ENCODE results near the gene PHKA1.
A peak's percentile ranks its signal among the peaks of the same experiment; 100 is the strongest.
"Not testable (repeated sequence)": the region's sequence is repeated elsewhere in the genome, so short reads cannot be mapped to it uniquely, and the experiment has no call there.

Gene PHKA1

DNA sequence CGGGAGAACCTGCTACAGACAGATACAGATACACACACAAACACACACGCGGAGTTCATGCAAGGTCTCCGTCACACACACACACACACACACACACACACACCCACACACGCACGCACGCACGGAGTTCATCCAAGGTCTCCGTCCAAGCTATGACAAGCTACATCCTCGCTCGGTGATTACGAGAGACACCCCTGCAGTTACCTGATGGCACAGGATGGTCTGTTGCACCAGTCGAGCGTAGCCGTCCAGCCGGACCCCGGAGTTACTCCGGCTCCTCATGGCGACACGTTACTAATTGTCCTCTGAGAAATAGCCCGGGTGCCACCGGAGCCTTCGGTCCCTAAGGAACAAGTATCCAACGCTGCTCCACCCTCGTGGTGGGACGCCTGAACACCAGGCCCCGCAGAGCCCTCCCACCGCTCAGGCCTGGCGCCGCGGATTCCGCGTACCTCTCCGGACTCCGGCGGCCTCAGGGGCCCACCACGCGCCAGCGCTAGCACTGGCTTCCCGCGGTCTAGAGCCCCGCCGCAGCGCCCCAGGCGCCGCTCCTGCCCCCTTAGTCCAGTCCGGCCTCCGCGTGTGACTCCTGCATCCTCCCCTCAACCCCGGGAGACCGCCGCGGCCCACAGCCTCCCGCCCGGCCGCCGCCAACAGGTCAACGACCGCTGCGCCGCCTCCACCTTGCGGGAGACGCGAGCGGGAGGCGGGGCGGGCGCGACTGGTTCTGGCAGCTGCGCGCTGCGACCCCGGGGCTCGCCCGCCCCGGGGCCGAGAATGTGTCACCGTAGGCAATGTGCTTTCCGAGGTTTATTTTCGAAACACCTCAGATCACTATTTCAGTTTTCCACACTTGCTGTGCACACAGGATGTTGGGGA, at the start of gene PHKA1:
TSS of gene PHKA1 (minus strand) at position 708 of the 879 bp plus-strand sequence. CDS start at position 282, 426 bp downstream.
- peak in 1 of 3 donors; percentile 30 for DNase-seq (ENCODE audit: low read depth in 3 of 3, low spot score in 1 of 3)

DNA sequence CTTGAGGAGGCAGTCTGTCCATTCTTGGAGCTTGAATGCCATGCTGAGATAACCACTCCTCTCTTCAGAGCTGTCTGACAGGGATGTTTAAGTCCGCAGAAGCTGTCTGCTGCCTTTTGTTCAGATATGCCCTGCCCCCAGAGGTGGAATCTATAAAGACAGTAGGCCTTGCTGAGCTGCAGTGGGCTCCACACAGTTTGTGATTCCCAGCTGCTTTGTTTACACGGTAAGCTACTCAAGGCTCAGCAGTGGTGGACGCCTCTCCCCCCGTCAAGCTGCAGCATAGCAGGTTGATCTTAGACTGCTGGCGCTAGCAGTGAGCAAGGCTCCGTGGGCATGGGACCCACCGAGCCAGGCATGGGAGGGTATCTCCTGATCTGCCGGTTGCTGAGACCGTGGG, 46.3 kb upstream of the PHKA1 start:
- DNase-seq (ENCODE audit: low read depth in 3 of 3, low spot score in 1 of 3) = not testable (repeated sequence)

DNA sequence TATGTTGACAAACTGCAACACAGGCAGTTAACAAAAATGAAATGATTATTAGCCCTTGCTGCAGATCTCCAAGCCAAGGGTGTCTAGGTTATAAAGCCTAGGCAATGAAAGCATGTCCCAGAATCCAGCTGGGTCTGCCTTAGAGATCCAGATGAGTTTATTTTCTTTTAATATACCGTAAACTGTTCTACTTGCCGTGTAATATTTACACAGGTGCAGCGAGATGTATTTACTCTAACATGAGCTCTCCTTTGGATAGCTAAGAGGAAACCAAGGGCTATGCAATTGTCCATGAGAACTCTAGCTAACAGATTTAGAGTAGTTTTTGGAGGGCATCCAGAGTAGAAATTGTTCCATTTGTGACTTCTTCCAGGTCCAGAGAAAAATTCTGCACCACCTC, 34.4 kb upstream of the PHKA1 start:
- not testable (repeated sequence) for DNase-seq (ENCODE audit: low read depth in 3 of 3, low spot score in 1 of 3)

DNA sequence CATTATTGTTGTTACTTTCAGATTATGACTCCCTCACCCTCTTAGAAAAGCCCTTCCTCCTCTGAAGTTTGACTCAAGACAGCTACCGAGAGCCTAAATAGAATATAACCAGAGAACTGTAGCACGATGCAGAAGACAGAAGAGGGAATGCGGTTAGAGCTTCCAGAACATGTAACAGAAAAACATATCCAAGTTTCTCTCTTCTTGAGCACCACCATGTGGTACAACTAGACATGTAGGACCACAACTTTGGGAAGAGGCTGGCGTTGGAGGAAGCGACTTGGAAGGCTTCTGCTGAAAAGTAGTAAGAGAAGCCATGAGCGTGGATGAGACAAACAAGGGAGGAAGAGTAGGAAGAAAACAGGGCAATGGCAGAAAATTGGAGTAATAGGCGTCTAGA, 31.4 kb upstream of the PHKA1 start:
- not testable (repeated sequence) for DNase-seq (ENCODE audit: low read depth in 3 of 3, low spot score in 1 of 3)

DNA sequence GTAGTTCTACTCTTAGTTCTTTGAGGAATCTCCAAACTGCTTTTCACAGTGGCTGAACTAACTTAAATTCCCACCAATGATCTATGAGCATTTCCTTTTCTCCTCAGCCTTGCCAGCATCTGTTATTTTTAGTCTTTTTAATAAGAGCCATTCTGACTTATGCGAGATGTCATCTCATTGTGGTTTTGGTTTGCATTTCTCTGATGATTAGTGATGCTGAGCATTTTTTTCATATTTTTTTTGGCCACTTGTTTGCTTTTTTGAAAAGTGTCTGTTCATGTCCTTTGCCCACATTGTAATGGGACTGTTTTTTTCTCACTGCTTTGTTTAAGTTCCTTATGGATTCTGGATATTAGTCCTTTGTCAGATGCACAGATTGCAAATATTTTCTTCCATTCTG, 21.5 kb upstream of the PHKA1 start:
- DNase-seq (ENCODE audit: low read depth in 3 of 3, low spot score in 1 of 3) = no peak

DNA sequence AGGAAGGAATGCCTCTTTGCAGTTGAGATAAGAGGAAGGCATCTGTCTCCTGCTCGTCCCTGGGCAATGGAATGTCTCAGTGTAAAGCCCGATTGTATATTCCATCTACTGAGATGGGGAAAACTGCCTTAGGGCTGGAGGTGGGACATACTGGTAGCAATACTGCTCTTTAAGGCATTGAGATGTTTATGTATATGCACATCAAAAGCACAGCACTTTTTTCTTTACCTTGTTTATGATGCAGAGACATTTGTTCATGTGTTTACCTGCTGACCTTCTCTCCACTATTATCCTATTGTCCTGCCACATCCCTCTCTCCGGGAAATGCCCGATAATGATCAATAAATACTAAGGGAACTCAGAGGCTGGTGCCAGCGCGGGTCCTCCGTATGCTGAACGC, 19.5 kb upstream of the PHKA1 start:
- DNase-seq (ENCODE audit: low read depth in 3 of 3, low spot score in 1 of 3) = not testable (repeated sequence)

DNA sequence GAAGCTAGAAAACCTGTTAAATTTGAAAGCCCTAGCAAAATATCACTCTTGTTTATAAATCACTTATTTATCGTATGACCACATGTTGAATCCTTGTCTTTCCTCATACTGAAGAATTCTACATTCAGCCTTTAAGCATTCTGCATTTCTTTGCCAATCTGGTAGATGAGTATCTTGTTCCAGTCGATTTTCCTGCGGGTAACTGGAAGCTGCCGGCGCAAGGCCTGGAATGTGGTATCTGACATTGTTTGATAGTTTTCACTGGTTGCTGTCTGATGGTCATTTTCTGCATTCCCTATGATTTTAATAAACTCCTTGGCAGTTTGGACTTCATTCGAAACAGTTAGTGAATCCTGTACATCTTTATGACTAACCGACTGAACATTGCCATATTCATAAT, 13.7 kb upstream of the PHKA1 start:
- no peak for DNase-seq (ENCODE audit: low read depth in 3 of 3, low spot score in 1 of 3)

DNA sequence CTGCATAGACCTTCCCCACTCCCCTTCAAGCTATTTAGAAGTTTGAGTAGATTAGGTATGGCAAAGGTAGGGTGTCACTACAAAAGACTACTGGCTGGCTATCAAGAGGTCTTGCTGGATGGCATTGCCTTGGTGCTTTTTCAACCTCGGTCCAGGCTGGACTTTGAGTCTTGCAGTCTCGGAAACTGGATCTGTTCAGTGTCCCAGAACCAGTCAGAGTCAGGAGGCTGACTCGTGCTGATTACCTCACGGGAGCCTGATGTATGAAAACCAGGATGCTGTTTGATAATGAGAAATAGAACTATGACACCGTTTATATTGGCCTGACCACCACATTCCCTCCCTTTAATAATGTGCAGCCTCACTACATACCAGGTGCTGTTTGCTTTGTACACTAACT, 2.7 kb upstream of the PHKA1 start:
- no peak for DNase-seq (ENCODE audit: low read depth in 3 of 3, low spot score in 1 of 3)

DNA sequence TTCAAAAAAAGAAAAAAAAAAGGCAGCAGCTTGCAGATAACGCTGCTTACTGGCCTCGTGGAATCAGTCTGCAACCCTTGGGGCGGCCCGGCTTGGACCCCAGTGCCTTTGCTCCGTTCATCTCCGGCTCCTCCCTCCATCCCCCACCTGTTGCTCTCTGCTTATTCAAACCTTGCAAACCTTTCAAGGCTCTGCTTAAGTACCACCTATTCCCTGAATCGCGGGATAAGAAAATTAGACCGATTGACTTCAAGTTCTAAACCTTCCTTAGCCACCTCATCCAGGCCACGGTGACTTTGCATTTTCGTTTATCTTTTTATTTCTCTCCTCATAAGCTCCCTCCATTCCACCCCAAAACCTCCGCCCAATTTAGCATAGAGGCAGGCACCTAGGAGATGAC, 1.4 kb upstream of the PHKA1 start:
- DNase-seq (ENCODE audit: low read depth in 3 of 3, low spot score in 1 of 3) = no peak

DNA sequence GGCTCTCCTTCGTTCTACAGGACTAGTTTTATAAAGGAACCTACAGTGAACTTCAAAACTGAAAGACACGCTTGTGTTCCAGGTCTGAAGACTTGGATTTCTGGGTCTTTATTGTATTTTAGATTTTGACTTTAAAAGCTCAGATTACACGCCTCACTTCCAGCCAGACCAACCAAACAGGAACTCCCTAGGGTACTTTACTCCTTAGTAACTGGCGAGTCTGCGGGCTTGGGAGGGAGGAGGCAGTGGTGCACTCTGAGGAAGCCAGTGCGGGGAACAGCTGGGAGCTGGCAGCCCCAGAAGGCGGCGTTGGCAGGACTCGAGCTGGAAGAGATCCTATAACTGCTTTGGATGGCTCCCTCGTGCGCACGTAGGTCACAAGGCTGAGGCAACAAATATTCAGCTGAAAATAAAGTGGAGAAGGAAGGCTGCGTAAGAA, 391 bp upstream of the PHKA1 start:
- no peak for DNase-seq (ENCODE audit: low read depth in 3 of 3, low spot score in 1 of 3)

DNA sequence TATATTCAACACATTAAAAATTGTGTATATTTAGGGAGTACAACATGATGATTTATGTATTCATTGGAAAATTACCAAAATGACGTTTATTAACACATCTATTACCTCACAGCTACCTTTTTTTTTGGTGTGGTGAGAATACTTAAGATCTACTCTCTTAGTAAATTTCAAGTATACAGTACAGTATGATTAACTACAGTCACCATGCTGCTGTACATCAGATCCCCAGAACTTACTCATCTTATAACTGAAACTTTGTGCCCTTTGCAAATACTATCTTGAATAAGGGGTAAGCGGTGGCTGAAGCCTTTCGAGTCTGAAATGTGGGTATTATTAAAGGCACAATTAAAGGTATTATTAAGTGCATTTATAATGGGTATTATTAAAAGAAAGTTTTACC, 976 bp downstream of the PHKA1 start:
- DNase-seq (ENCODE audit: low read depth in 3 of 3, low spot score in 1 of 3) = no peak

DNA sequence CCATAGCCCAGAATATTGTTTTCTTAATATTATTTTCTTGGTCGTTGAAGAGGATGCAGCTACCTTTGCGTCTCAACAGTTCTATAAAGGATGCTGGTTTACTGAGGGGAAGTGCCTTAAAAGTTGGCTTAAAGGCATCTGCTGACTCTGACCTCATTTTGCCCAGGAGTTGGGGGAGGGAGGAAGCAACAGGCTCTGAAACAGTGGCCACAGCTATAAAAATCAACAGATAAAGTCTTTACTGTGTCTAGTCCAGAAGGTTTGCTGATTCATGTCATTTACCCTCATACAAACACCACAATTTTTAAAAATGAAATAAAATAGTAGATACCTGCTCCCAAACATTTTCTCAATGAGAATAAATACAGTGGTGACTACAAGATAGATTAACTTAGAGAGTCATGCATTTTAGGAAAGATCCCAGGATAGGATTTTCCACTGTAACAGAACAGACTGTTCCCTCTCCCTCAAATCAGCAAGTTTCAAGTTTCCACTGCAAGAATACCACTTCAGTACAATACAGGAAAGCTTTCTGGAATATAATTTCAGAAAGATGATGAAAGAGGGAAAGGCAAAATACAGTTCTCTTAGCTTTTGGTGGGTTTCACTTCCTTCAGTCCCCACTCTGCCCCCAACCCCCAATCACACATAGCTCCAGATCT, 1.9 kb downstream of the PHKA1 start:
- no peak for DNase-seq (ENCODE audit: low read depth in 3 of 3, low spot score in 1 of 3)

DNA sequence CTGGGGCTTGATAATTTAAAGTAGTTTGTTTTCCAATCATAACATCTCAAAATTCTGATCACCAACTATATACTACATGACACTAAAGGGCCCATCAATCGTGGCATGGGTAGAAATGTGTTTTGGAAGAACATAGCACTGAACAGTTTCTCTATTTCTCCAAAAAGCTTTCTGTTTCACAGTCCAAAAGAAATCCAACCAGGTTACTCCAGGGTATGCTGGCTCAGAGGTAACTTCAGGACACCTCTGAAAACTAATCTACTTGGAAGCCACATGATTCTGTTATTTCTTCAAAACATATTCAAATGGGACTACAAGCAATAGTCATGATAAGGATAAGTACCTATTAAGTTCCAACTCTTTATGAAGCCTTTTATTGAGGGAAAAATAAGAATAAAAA, 8.3 kb downstream of the PHKA1 start:
- no peak for DNase-seq (ENCODE audit: low read depth in 3 of 3, low spot score in 1 of 3)

DNA sequence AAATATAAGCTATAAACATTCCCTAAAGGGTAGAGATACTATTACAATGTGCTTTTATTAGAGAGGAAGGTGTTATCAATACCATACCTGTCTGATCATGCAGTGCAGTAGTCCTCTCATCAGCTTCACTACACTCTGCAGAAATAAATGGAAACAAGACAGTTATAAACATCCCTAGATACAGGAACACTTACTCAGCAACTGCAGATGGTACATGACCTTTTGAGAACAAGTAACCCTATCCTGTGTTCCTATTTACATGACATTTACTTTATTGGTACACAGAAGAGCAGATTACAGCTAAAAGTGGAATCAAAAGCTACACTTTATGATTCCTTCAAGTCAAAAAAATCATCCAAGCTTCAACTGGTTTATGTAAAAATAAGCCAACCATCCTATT, 9.0 kb downstream of the PHKA1 start:
- no peak for DNase-seq (ENCODE audit: low read depth in 3 of 3, low spot score in 1 of 3)

DNA sequence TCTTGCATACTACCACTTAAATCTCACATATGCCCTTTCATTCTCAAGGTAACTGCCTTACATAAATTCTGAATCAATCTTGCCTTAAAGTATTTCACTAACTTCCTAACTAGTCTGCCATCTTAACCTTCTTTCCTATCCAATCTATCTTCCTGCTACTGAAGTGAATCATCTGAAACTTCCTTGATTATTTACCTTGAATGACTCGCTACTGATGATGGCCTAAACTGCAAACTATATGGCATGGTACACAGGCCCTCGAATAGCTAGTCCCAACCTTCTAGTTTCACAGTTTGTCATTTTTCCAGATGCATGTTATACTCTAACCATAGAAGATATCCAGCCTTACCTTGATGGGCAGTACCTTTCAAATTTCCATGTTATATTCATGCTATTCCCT, 19.9 kb downstream of the PHKA1 start:
- no peak for DNase-seq (ENCODE audit: low read depth in 3 of 3, low spot score in 1 of 3)

DNA sequence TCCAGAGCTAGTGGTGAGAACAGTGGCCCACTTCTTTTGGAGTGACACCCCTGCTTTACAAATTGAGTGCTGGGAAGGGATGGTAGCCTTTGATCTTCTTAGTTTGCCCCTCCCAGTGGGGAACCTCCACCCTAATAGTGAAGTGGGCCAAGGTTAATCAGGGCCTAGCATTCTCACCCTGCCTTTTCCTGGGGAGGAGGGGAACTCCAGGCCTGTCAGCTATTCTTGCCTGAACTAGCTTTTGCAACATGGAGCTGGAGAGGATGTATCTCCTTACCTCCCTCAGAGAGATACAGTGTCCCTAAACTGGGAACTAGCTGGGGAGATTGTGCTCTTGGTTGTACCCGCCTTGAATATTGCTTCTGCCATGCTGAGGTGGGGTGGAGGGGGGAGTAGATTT, 20.6 kb downstream of the PHKA1 start:
- DNase-seq (ENCODE audit: low read depth in 3 of 3, low spot score in 1 of 3) = no peak

DNA sequence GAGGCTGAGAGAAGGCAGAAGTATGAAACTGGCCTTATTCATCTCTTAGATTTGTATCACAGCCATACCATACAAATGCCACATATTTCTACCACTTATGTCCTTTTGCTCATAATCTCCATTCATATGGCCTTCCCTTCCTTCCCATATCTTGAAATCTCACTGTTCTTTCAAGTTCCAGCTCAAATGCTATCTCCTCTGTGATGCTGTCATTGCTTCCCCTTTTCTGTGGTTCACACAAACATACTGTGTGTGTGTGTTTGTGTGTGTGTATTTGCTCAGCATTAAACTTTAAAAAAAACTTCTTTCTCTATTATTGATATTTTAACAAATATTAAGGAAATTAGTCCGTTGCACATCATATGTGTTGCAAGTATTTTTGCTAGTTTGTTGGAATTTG, 26.7 kb downstream of the PHKA1 start:
- no peak for DNase-seq (ENCODE audit: low read depth in 3 of 3, low spot score in 1 of 3)

DNA sequence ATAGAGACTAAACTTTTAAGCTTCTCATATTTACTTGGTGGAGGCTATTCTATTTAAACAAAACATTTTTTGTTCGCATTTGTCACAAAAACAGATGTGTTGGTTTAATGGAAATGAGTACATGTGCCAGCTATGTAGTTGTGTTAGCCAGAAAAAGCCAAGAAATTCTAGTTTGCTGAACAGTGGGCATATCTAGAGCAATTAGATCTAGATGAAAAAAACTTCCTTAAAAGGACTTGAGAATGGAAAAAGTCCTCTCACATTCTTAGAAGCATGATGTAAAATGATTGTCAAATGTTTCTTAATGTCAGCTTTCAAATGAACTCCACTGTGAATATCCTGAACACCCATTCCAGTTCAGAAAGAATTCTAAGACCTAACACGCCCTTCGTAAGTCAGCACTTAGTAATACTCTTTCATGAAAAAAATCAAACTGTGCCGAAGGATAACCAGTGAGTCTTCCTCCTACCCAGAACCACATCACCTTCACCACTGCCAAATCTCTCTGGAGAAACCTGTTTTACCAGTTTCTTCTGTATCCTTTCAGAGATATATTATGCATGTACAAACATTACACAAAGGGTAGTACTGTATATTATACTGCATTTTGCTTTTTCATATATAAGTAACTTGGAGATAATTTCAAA, 28.2 kb downstream of the PHKA1 start:
- no peak for DNase-seq (ENCODE audit: low read depth in 3 of 3, low spot score in 1 of 3)

DNA sequence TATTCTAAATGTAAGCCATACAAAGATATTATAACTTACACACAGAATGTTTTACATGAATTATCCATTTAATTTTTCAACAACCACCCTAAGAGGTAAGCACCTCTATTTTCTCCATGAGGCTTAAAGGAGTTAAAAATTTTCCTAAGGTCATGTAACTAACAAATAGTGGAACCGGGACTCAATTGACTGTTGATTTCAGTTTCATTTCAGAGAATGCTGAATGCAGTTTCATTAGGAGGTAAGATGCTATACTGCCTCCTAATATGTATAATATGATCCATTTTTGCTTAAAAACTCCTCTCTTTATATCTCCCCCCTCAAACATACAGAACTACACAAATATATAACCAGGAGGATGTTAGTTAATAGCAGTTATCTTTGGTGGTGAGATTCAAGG, 29.1 kb downstream of the PHKA1 start:
- no peak for DNase-seq (ENCODE audit: low read depth in 3 of 3, low spot score in 1 of 3)

DNA sequence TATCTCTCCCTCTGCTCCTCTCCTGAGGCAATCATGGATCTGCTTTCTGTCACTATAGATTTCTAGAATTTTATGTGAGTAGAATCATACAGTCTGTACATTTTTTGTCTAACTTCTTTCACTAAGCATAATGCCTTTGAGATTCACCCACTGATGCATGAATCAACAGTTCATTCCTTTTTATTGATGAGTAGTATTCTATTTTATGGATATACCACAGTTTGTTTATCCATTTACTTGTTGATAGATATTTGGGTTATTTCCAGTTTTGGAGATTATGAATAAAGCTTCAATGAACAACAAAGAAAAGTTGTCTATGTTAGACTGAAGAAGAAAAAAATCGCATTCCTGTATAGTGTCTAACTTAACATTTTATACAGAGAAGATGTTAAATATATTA, 30.5 kb downstream of the PHKA1 start:
- DNase-seq (ENCODE audit: low read depth in 3 of 3, low spot score in 1 of 3) = no peak

DNA sequence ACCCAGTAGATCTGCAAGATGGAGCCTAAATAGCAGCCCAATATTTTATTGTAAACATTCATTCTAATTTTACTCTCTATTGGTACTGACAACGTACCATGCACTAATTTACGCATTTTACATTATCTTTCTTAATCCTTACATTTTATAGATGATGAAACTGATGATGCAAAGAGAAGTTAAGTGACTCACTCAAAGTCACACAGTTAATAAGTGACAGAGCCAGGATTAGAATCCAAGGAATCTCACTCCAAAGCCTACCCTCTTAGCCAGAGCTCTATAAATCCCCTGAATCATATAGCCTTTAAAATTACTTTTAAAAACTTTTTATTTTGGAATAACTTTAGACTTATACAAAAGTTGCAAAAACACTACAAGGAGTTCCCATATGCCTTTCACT, 37.6 kb downstream of the PHKA1 start:
- DNase-seq (ENCODE audit: low read depth in 3 of 3, low spot score in 1 of 3) = no peak

DNA sequence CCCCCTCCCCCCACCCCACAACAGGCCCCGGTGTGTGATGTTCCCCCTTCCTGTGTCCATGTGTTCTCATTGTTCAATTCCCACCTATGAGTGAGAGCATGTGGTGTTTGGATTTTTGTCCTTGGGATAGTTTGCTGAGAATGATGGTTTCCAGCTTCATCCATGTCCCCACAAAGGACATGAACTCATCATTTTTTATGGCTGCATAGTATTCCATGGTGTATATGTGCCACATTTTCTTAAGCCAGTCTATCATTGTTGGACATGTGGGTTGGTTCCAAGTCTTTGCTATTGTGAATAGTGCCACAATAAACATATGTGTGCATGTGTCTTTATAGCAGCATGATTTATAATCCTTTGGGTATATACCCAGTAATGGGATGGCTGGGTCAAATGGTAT, 40.2 kb downstream of the PHKA1 start:
- DNase-seq (ENCODE audit: low read depth in 3 of 3, low spot score in 1 of 3) = not testable (repeated sequence)
